ENCODE measurements around the gene ERBB4.

ERBB4 gene

GRCh38 chr2:212364112-212364985 is 174.3 kb downstream of the ERBB4 start:
- Histone ChIP-seq H3K27ac (ENCODE audit: low read depth, low read length) (no peak overlapping the region), H3K36me3 (ENCODE audit: control insufficient read depth, insufficient read depth, low read length) (no peaks in the 10 kb centered on the region), H3K4me3 (ENCODE audit: low read depth, low read length) (no peak overlapping the region), H3K4me1 (ENCODE audit: control insufficient read depth, insufficient read depth, low read length) (peaks cover 18% of the 10 kb centered on the region), H3K27me3 (ENCODE audit: control insufficient read depth, insufficient read depth, low read length) (no peaks in the 10 kb centered on the region), H3K9ac (ENCODE audit: low read depth, low read length) (0 out of 2 replicates have a peak overlapping the region, but pooled peaks have one; percentile 25), H3K9me3 (ENCODE audit: control insufficient read depth, insufficient read depth, low read length) (no peaks in the 10 kb centered on the region)

DNA sequence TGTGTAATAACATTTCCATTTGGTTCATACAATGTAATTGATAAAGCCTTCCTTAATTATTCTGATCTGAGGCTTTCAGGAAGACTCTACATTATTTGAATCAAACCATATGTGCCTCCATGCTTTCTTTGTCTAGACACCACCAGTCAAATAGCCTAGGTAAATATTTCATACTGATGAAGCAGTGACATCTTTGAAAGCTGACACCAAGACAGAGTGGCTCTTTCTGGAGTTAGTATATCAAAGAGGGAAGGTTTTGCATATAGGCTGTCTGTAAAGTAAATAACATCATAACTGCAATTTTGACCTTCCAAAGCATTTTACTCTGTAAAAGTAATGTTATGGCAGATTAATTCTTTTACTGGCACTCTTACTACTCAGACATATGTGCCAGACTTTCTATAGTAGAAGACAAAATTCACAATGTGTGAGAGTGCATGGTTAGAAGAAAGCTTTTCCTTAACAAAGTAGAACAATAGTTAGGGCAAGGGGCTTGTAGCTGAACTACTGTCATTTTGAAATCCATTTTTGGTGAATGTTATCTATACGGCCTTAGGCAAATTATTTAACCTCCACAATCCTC is 177.3 kb downstream of the ERBB4 start:
- H3K27ac ChIP-seq (ENCODE audit: low read depth, low read length) = no peak overlapping the region
- H3K27me3 ChIP-seq (ENCODE audit: control insufficient read depth, insufficient read depth, low read length) = no peaks in the 10 kb centered on the region
- no peaks in the 10 kb centered on the region for H3K36me3 ChIP-seq (ENCODE audit: control insufficient read depth, insufficient read depth, low read length)
- H3K9ac ChIP-seq (ENCODE audit: low read depth, low read length) = no peak overlapping the region
- H3K4me1 ChIP-seq (ENCODE audit: control insufficient read depth, insufficient read depth, low read length) = peaks cover 18% of the 10 kb centered on the region
- H3K4me3 ChIP-seq (ENCODE audit: low read depth, low read length) = no peak overlapping the region
- no peaks in the 10 kb centered on the region for H3K9me3 ChIP-seq (ENCODE audit: control insufficient read depth, insufficient read depth, low read length)

GRCh38 chr2:212360068-212360460 is 178.5 kb downstream of the ERBB4 start:
- H3K9ac ChIP-seq (ENCODE audit: low read depth, low read length) = no peak overlapping the region

GRCh38 chr2:212359425-212360067 is 179.1 kb downstream of the ERBB4 start:
- no peaks in the 10 kb centered on the region for H3K36me3 ChIP-seq (ENCODE audit: control insufficient read depth, insufficient read depth, low read length)
- H3K9me3 ChIP-seq (ENCODE audit: control insufficient read depth, insufficient read depth, low read length) = no peaks in the 10 kb centered on the region
- no peaks in the 10 kb centered on the region for H3K27me3 ChIP-seq (ENCODE audit: control insufficient read depth, insufficient read depth, low read length)
- H3K9ac ChIP-seq (ENCODE audit: low read depth, low read length) = no peak overlapping the region
- H3K4me1 ChIP-seq (ENCODE audit: control insufficient read depth, insufficient read depth, low read length) = peaks cover 16% of the 10 kb centered on the region
- no peak overlapping the region for H3K27ac ChIP-seq (ENCODE audit: low read depth, low read length)
- H3K4me3 ChIP-seq (ENCODE audit: low read depth, low read length) = no peak overlapping the region

More at GRCh38 chr2:212360068-212360460, 178.5 kb downstream of the ERBB4 start:
- Histone ChIP-seq H3K36me3 (ENCODE audit: control insufficient read depth, insufficient read depth, low read length) (no peaks in the 10 kb centered on the region), H3K4me1 (ENCODE audit: control insufficient read depth, insufficient read depth, low read length) (peaks cover 18% of the 10 kb centered on the region), H3K27ac (ENCODE audit: low read depth, low read length) (no peak overlapping the region), H3K27me3 (ENCODE audit: control insufficient read depth, insufficient read depth, low read length) (no peaks in the 10 kb centered on the region), H3K9me3 (ENCODE audit: control insufficient read depth, insufficient read depth, low read length) (no peaks in the 10 kb centered on the region), H3K4me3 (ENCODE audit: low read depth, low read length) (no peak overlapping the region)

DNA sequence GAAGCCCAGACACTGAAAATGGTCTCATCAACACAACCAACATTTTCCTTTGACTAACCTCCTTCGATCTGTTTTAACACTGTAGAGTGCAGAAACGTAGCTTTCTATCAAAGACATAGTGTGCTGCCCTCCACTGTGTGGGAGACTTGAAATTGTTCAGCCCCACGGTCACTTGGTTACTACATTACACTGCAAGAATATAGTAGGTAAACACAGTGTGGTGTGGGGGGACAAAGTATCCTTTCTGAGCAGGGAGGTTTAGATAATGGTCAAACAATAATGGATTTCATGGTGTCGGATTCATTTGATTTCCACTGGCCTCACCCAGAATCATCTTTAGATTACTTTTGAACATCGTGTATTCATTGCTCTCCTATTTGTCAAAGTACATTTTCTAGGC is 181.0 kb downstream of the ERBB4 start:
- H3K9me3 ChIP-seq (ENCODE audit: control insufficient read depth, insufficient read depth, low read length) = no peaks in the 10 kb centered on the region
- H3K27ac ChIP-seq (ENCODE audit: low read depth, low read length) = no peak overlapping the region
- no peaks in the 10 kb centered on the region for H3K27me3 ChIP-seq (ENCODE audit: control insufficient read depth, insufficient read depth, low read length)
- no peak overlapping the region for H3K9ac ChIP-seq (ENCODE audit: low read depth, low read length)
- no peak overlapping the region for H3K4me3 ChIP-seq (ENCODE audit: low read depth, low read length)
- peaks cover 6% of the 10 kb centered on the region; the same call in 1 of the 2 replicates for H3K4me1 ChIP-seq (ENCODE audit: control insufficient read depth, insufficient read depth, low read length)
- no peaks in the 10 kb centered on the region for H3K36me3 ChIP-seq (ENCODE audit: control insufficient read depth, insufficient read depth, low read length)

DNA sequence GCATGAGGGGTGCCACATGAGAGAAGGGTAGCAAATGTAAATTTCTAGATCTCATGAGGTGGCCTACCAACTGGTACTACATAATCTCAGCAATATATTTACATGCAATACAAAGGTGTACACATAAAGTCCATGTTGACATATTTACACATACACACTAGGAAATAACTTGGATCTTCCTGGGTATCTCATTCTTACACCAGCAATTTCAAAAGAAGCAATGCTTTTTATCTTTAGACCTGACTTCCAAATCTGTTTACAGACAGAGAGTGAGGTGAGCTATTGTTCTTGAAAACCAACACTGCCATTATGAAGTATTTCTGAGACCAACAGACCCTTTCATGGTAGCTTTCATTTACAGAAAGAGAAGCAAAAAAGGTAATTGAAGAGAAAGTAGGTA is 184.2 kb downstream of the ERBB4 start:
- Histone ChIP-seq H3K36me3 (ENCODE audit: control insufficient read depth, insufficient read depth, low read length) (no peaks in the 10 kb centered on the region), H3K9ac (ENCODE audit: low read depth, low read length) (no peak overlapping the region), H3K9me3 (ENCODE audit: control insufficient read depth, insufficient read depth, low read length) (no peaks in the 10 kb centered on the region)

DNA sequence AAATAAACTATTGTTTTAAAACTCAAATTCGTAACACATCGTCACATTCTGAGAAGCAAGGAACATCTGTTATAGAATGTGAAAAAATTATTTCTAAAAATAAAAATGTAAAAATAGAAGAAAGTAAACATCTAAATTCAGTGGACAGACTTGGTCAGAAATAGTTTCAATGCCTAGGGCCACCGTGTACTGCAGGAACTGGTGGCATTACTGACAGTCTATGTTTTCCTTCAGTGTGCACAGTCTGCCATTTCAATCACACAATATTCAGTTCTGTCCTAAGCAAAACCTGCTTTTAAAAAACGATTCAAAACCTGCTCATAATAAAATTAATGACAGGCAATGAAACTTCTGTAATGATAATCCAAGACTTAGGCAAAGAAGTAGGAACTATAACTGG is 190.1 kb downstream of the ERBB4 start:
- Histone ChIP-seq H3K36me3 (ENCODE audit: control insufficient read depth, insufficient read depth, low read length) (no peaks in the 10 kb centered on the region), H3K27ac (ENCODE audit: low read depth, low read length) (no peak overlapping the region), H3K9ac (ENCODE audit: low read depth, low read length) (no peak overlapping the region), H3K27me3 (ENCODE audit: control insufficient read depth, insufficient read depth, low read length) (no peaks in the 10 kb centered on the region), H3K4me3 (ENCODE audit: low read depth, low read length) (no peak overlapping the region), H3K4me1 (ENCODE audit: control insufficient read depth, insufficient read depth, low read length) (no peaks in the 10 kb centered on the region), H3K9me3 (ENCODE audit: control insufficient read depth, insufficient read depth, low read length) (no peaks in the 10 kb centered on the region)

More for the DNA sequence above, 184.2 kb downstream of the ERBB4 start:
- H3K27me3 ChIP-seq (ENCODE audit: control insufficient read depth, insufficient read depth, low read length) = no peaks in the 10 kb centered on the region
- no peak overlapping the region for H3K4me3 ChIP-seq (ENCODE audit: low read depth, low read length)
- no peak overlapping the region for H3K27ac ChIP-seq (ENCODE audit: low read depth, low read length)
- no peaks in the 10 kb centered on the region for H3K4me1 ChIP-seq (ENCODE audit: control insufficient read depth, insufficient read depth, low read length)

DNA sequence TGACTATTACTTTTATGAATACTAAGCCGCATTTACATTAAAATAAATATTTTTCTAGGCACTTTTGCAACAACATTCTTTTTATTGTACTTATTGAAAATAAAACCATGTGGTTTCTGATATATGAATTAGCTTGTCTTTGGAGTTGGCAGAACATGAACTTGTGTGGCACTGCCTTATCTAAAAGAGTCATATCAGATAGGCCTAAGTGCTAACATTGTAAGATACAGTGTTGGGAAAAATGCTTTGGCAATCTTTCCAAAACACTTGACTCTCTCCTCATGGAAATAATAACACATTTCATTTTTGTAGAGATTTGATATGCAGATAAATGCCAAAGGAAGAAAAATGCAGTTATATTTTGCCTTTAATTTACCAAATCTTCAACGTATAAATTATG is 191.7 kb downstream of the ERBB4 start:
- Histone ChIP-seq H3K27ac (ENCODE audit: low read depth, low read length) (no peak overlapping the region), H3K36me3 (ENCODE audit: control insufficient read depth, insufficient read depth, low read length) (no peaks in the 10 kb centered on the region), H3K9ac (ENCODE audit: low read depth, low read length) (no peak overlapping the region), H3K4me3 (ENCODE audit: low read depth, low read length) (no peak overlapping the region), H3K9me3 (ENCODE audit: control insufficient read depth, insufficient read depth, low read length) (no peaks in the 10 kb centered on the region), H3K27me3 (ENCODE audit: control insufficient read depth, insufficient read depth, low read length) (no peaks in the 10 kb centered on the region), H3K4me1 (ENCODE audit: control insufficient read depth, insufficient read depth, low read length) (no peaks in the 10 kb centered on the region)

- H3K27ac ChIP-seq (ENCODE audit: low read depth, low read length) = no peak overlapping the region
- H3K4me1 ChIP-seq (ENCODE audit: control insufficient read depth, insufficient read depth, low read length) = no peaks in the 10 kb centered on the region
- H3K27me3 ChIP-seq (ENCODE audit: control insufficient read depth, insufficient read depth, low read length) = no peaks in the 10 kb centered on the region
- no peaks in the 10 kb centered on the region for H3K36me3 ChIP-seq (ENCODE audit: control insufficient read depth, insufficient read depth, low read length)
- no peak overlapping the region for H3K9ac ChIP-seq (ENCODE audit: low read depth, low read length)
- no peak overlapping the region for H3K4me3 ChIP-seq (ENCODE audit: low read depth, low read length)
- H3K9me3 ChIP-seq (ENCODE audit: control insufficient read depth, insufficient read depth, low read length) = no peaks in the 10 kb centered on the region
Observed at GRCh38 chr2:212345966-212346365, 192.6 kb downstream of the ERBB4 start.

DNA sequence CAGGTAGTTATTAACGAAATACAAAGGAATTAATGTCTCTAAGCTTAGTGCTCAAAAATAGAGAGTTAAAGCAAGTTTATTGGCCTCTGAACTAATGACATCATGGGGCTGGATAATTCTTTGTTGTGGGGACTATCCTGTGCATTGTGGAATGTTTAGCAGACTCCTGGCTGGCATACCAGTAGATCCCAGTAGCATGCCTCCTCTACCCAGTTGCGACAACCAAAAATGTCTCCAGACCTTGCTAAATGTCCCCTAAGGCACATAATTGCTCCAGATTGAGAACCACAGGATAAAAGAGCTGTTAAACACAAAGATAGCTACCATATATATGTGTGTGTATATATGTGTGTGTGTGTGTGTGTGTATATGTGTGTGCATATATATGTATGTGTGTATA is 194.5 kb downstream of the ERBB4 start:
- no peak overlapping the region for H3K4me3 ChIP-seq (ENCODE audit: low read depth, low read length)
- no peaks in the 10 kb centered on the region for H3K9me3 ChIP-seq (ENCODE audit: control insufficient read depth, insufficient read depth, low read length)
- H3K27ac ChIP-seq (ENCODE audit: low read depth, low read length) = no peak overlapping the region
- no peaks in the 10 kb centered on the region for H3K36me3 ChIP-seq (ENCODE audit: control insufficient read depth, insufficient read depth, low read length)
- H3K27me3 ChIP-seq (ENCODE audit: control insufficient read depth, insufficient read depth, low read length) = no peaks in the 10 kb centered on the region
- no peak overlapping the region for H3K9ac ChIP-seq (ENCODE audit: low read depth, low read length)
- no peaks in the 10 kb centered on the region for H3K4me1 ChIP-seq (ENCODE audit: control insufficient read depth, insufficient read depth, low read length)

DNA sequence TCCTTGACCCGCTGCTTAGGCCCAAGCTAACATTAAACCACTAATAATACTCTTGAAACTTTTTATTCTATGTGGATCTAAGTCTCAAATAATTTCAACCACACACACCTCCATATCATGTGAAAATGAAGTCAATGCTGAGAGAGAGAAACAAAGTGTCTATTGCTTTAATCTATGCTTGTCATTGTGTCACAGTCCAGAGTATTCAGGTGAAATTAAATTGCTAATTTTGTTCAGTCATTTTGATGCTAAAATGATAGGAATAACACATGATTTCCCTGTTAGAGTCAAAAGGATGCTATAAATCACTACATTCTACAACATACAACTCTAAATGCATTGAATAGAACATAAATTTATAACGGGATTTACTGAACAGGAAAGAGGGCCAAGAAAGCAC is 195.4 kb downstream of the ERBB4 start:
- Histone ChIP-seq H3K4me3 (ENCODE audit: low read depth, low read length) (no peak overlapping the region), H3K27me3 (ENCODE audit: control insufficient read depth, insufficient read depth, low read length) (no peaks in the 10 kb centered on the region), H3K4me1 (ENCODE audit: control insufficient read depth, insufficient read depth, low read length) (no peaks in the 10 kb centered on the region), H3K36me3 (ENCODE audit: control insufficient read depth, insufficient read depth, low read length) (no peaks in the 10 kb centered on the region), H3K27ac (ENCODE audit: low read depth, low read length) (no peak overlapping the region), H3K9me3 (ENCODE audit: control insufficient read depth, insufficient read depth, low read length) (no peaks in the 10 kb centered on the region), H3K9ac (ENCODE audit: low read depth, low read length) (no peak overlapping the region)

Data from HUES48 (cell line).